GM19395 (cell line): ENCODE measurements around the gene PIGU.
"Not testable (repeated sequence)": the region's sequence is repeated elsewhere in the genome, so short reads cannot be mapped to it uniquely, and the experiment has no call there.

ENCODE experiments used
- ATAC-seq: cut with Tn5 transposase; IDR thresholded peaks from one replicate; pipeline ENCODE4 v1.9.1; 2021; ENCODE audit warnings: mild to moderate bottlenecking, moderate library complexity; ENCODE audit not compliant: unreplicated experiment

The PIGU gene

GRCh38 chr20:34515484-34516246 is 161.2 kb downstream of the PIGU start:
- ATAC-seq, result peak; percentile 62

DNA sequence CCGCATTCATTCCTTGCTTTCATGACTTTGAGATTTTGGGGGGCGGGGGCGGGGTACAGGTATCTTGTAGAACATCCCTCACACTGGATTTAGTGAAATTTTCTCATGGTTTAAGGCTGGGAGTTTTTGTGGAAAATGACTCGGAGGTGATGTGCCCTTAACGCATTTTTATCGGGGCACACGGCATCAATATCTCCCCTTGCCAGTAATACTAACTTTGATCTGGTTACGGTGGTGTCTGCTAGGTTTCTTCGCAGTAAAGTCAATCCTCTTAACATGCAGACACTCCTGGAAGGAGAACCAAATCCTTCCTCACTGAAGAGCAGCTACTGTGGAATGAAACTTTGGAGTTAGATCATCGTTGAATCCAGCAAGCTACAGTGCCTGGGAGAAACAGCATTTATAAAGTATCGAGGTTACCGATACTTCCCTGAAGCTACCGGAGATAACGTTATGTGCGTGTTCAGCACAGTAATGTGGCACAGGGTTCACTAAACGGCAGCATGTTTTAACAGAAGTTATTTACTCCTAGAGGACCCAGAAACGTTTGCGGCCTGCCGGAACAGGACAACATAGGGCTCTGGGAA is 161.9 kb downstream of the PIGU start:
- ATAC-seq, result no peak

DNA sequence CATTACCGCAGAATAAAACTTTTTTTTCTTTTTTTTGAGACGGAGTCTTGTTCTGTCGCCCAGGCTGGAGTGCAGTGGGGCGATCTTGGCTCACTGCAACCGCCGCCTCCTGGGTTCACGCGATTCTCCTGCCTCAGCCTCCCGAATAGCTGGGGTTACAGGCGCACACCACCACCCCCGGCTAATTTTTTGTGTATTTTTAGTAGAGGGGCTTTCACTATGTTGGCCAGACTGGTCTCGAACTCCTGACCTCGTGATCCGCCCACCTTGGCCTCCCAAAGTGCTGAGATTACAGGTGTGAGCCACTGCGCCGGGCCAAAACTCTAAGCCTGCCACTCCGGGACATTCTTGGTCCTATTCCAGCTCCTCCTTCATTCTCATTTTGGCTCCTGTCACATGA is 162.9 kb downstream of the PIGU start:
- ATAC-seq, result not testable (repeated sequence)

- no peak for ATAC-seq
Measured at GRCh38 chr20:34512955-34513419, 163.9 kb downstream of the PIGU start.

- ATAC-seq, result no peak
Measured at GRCh38 chr20:34512266-34512954, 164.5 kb downstream of the PIGU start.

- no peak for ATAC-seq
Measured at GRCh38 chr20:34511891-34512265, 165.0 kb downstream of the PIGU start.

DNA sequence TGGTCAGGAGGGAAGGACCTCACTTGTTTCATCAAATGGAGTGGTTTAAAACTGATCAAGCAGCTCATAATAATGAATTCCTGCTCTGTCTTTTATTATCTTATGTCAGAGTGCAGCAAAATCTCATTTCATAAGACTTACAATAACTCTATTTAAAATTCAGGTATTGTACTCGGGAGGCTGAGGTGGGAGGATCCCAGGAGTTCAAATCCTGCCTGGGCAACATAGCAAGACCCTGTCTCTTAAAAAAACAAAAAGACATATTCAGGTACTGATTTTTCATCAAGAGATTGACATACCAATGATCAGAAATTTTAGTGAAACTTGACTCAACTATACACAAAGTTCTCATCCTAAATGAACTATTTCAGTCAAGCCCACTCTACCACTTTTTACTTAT is 166.3 kb downstream of the PIGU start:
- ATAC-seq, result no peak
